Liver (tissue), 9 donors: ENCODE measurements around the gene SHOC2. TPM values are rescaled to one million over a fixed set of nuclear protein-coding genes. Genes with fewer than 3 reads are reported as not detected.

Source experiments
- DNase-seq: peaks from one replicate; pipeline ENCODE4 v3.0.0-alpha.2; 2017; ENCODE audit warnings: low spot score
- H3K27ac ChIP-seq, 2 donors: one replicate each; pipeline ENCODE4 v1.7.0; 2013; ENCODE audit warnings: inconsistent platforms in 2 of 2, low read length in 2 of 2, control low read depth in 1 of 2, low read depth in 1 of 2, mild to moderate bottlenecking in 1 of 2
- H3K27me3 ChIP-seq, 4 donors: one replicate each; pipeline versions ENCODE4 v1.6.1 to v1.7.0; 2013; ENCODE audit warnings: low read length in 3 of 4, inconsistent platforms in 1 of 4, mild to moderate bottlenecking in 1 of 4, moderate library complexity in 1 of 4; ENCODE audit not compliant: control insufficient read depth in 4 of 4, insufficient read depth in 4 of 4
- H3K36me3 ChIP-seq, 4 donors: one replicate each; pipeline versions ENCODE4 v1.6.1 to v1.7.0; 2013; ENCODE audit warnings: low read length in 3 of 4, mild to moderate bottlenecking in 3 of 4, low read depth in 1 of 4, moderate library complexity in 1 of 4; ENCODE audit not compliant: control insufficient read depth in 4 of 4, insufficient read depth in 3 of 4
- H3K4me1 ChIP-seq, 4 donors: one replicate each; pipeline versions ENCODE4 v1.6.1 to v1.7.0; 2013; ENCODE audit warnings: low read length in 3 of 4, mild to moderate bottlenecking in 3 of 4, moderate library complexity in 1 of 4; ENCODE audit not compliant: control insufficient read depth in 4 of 4, insufficient read depth in 4 of 4
- H3K4me3 ChIP-seq, 3 donors: one replicate each; pipeline versions ENCODE4 v1.6.1 to v1.7.0; 2013; ENCODE audit warnings: low read length in 3 of 3, control low read depth in 1 of 3, low read depth in 1 of 3, mild to moderate bottlenecking in 1 of 3
- H3K9ac ChIP-seq, 2 donors: one replicate each; pipeline ENCODE4 v1.7.0; 2013; ENCODE audit warnings: low read length in 2 of 2, mild to moderate bottlenecking in 2 of 2, moderate library complexity in 2 of 2, control low read depth in 1 of 2, low read depth in 1 of 2
- H3K9me3 ChIP-seq, 4 donors: one replicate each; pipeline versions ENCODE4 v1.6.1 to v1.7.0; 2013; ENCODE audit warnings: low read length in 3 of 4; ENCODE audit not compliant: control insufficient read depth in 4 of 4
- EGR1 ChIP-seq, 2 donors: IDR thresholded peaks; 2 replicates each; pipeline ENCODE4 v1.6.1; 2016 to 2018; ENCODE audit warnings: antibody characterized with exemption in 2 of 2, low read depth in 2 of 2
- FOXA1 ChIP-seq: IDR thresholded peaks from 2 replicates; pipeline ENCODE4 v1.6.1; 2016; ENCODE audit warnings: antibody characterized with exemption
- FOXA2 ChIP-seq: IDR thresholded peaks from 2 replicates; pipeline ENCODE4 v1.6.1; 2016; ENCODE audit warnings: antibody characterized with exemption
- GABPA ChIP-seq, 2 donors: IDR thresholded peaks in 1 of 2; conservative IDR thresholded peaks in 1 of 2; 2 replicates each; pipeline ENCODE4 v1.6.1; 2016; ENCODE audit warnings: antibody characterized with exemption in 2 of 2, mild to moderate bottlenecking in 1 of 2, moderate library complexity in 1 of 2
- HNF4A ChIP-seq, 2 donors: conservative IDR thresholded peaks; 2 replicates each; pipeline ENCODE4 v1.6.1; 2016; ENCODE audit warnings: antibody characterized with exemption in 2 of 2, mild to moderate bottlenecking in 2 of 2
- HNF4G ChIP-seq: IDR thresholded peaks from 2 replicates; pipeline ENCODE4 v1.6.1; 2016; ENCODE audit warnings: antibody characterized with exemption
- JUND ChIP-seq, 2 donors: IDR thresholded peaks; 2 replicates each; pipeline ENCODE4 v1.6.1; 2016; ENCODE audit warnings: antibody characterized with exemption in 2 of 2
- NR2F2 ChIP-seq: IDR thresholded peaks from 2 replicates; pipeline ENCODE4 v1.6.1; 2016; ENCODE audit warnings: antibody characterized with exemption
- RAD21 ChIP-seq, 2 donors: IDR thresholded peaks; 2 replicates each; pipeline ENCODE4 v1.6.1; 2016; ENCODE audit warnings: antibody characterized with exemption in 2 of 2, mild to moderate bottlenecking in 2 of 2
- RXRA ChIP-seq, 2 donors: IDR thresholded peaks; 2 replicates each; pipeline ENCODE4 v1.6.1; 2017 to 2018; ENCODE audit warnings: antibody characterized with exemption in 2 of 2, mild to moderate bottlenecking in 1 of 2
- SP1 ChIP-seq: IDR thresholded peaks from 2 replicates; pipeline ENCODE4 v1.6.1; 2018; ENCODE audit warnings: antibody characterized with exemption, mild to moderate bottlenecking
- TAF1 ChIP-seq: conservative IDR thresholded peaks from 2 replicates; pipeline ENCODE4 v1.6.1; 2016; ENCODE audit warnings: antibody characterized with exemption, mild to moderate bottlenecking
- YY1 ChIP-seq: IDR thresholded peaks from 2 replicates; pipeline ENCODE4 v1.6.1; 2016; ENCODE audit warnings: antibody characterized with exemption, mild to moderate bottlenecking
- WGBS: extraction: QIAGEN DNeasy Blood & Tissue Kit; methylation state at CpG from one replicate; pipeline ENCODE4 v1.1.7; 2013; 5-methylcytosine and 5-hydroxymethylcytosine counted together
- polyA plus RNA-seq, 2 donors: library from polyadenylated mRNA; stranded (reverse) in 1 of 2; unstranded in 1 of 2; fragments of 200-250 nt in 1 of 2; fragments of >200 nt in 1 of 2; fragmentation: Nextera tagmentation in 1 of 2; extraction: Ambion mirVana in 1 of 2; gene quantifications; one replicate each; pipeline versions ENCODE4 v1.2.1 to v1.2.3, GENCODE V29; 2013 to 2015
- total RNA-seq, 2 donors: library from RNA; depleted of rRNA; stranded (reverse); fragments of >200 nt; gene quantifications; one replicate each; pipeline ENCODE4 v1.2.3, GENCODE V29; 2014
- TF ChIP-seq, protein P1 (sequence below): IDR thresholded peaks from 2 replicates; pipeline ENCODE4 v1.6.1; 2016; ENCODE audit warnings: antibody characterized with exemption
- TF ChIP-seq, protein P2 (sequence below): IDR thresholded peaks from 2 replicates; pipeline ENCODE4 v1.6.1; 2016; ENCODE audit warnings: antibody characterized with exemption
- TF ChIP-seq, protein P3 (sequence below): IDR thresholded peaks from 2 replicates; pipeline ENCODE4 v1.6.1; 2016; ENCODE audit warnings: antibody characterized with exemption, mild to moderate bottlenecking
- TF ChIP-seq, protein P4 (sequence below): fragments of 150-350 bp; IDR thresholded peaks from 2 replicates; pipeline ENCODE4 v1.5.1; 2017; ENCODE audit warnings: improper control_type of control experiment, low read depth, low read length; ENCODE audit not compliant: missing input control
- donor health status: healthy.
- donor health status: healthy.
- donor health status: healthy.
- donor health status: healthy.
- donor health status: healthy.

SHOC2 gene
- total and polyA plus RNA-seq, 4 donors, result 7.8 to 33.7 (median 17.9) TPM

DNA sequence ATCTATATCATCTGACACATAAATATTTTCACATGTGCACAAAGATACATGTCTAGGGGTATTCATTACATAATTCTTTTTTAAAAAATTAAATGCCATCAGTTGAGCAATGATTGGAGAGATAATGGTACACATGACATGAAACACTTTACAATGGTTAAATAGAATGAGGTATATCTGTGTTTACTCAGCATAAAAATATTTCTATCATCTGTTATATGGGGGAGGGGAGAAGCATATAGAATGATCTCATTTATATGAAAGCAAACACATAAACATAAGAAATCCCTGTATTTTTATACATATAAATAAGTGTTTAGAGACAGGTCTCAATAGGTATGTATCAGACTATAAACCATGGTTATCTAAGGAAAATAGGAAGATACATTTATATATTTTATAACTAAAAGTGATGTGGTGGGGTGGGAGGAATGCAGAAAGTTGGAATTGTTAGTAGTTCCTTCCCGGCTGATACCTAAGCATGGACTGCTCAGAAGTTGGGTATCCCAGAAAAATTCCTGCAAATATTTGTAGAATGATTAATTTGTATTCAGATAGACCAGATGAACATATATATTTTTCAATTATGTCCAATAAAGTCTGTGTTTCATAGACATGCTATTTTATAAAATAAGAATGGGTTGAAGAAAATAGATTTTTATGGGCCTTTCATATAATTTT, 75.1 kb downstream of the SHOC2 start:
- H3K9me3 ChIP-seq, result no peaks in the 10 kb centered on the region
- no peak overlapping the region for H3K27ac ChIP-seq
- no peaks in the 10 kb centered on the region for H3K4me1 ChIP-seq
- DNase-seq, result no peak
- no peak overlapping the region for H3K4me3 ChIP-seq
- H3K27me3 ChIP-seq, result no peaks in the 10 kb centered on the region
- H3K36me3 ChIP-seq, result no peaks in the 10 kb centered on the region
- 99% methylated on average over 1 of the region's 1 CpG for WGBS
- TF ChIP-seq RAD21 (IDR thresholded peaks at IDR 0.05) (no peak), GABPA (IDR thresholded peaks at IDR 0.05 in 1 of 2, conservative IDR thresholded peaks at IDR 0.05 in 1 of 2) (no peak), TAF1 (no peak), FOXA2 (no peak), YY1 (no peak), RXRA (IDR thresholded peaks at IDR 0.05) (no peak), FOXA1 (no peak), SP1 (no peak), JUND (IDR thresholded peaks at IDR 0.05) (no peak), NR2F2 (no peak), HNF4G (no peak), HNF4A (conservative IDR thresholded peaks at IDR 0.05) (no peak)
- TF ChIP-seq, protein P1, sequence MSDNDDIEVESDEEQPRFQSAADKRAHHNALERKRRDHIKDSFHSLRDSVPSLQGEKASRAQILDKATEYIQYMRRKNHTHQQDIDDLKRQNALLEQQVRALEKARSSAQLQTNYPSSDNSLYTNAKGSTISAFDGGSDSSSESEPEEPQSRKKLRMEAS, result no peak
- TF ChIP-seq, protein P2, sequence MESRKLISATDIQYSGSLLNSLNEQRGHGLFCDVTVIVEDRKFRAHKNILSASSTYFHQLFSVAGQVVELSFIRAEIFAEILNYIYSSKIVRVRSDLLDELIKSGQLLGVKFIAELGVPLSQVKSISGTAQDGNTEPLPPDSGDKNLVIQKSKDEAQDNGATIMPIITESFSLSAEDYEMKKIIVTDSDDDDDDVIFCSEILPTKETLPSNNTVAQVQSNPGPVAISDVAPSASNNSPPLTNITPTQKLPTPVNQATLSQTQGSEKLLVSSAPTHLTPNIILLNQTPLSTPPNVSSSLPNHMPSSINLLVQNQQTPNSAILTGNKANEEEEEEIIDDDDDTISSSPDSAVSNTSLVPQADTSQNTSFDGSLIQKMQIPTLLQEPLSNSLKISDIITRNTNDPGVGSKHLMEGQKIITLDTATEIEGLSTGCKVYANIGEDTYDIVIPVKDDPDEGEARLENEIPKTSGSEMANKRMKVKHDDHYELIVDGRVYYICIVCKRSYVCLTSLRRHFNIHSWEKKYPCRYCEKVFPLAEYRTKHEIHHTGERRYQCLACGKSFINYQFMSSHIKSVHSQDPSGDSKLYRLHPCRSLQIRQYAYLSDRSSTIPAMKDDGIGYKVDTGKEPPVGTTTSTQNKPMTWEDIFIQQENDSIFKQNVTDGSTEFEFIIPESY, result no peak
- TF ChIP-seq, protein P3, sequence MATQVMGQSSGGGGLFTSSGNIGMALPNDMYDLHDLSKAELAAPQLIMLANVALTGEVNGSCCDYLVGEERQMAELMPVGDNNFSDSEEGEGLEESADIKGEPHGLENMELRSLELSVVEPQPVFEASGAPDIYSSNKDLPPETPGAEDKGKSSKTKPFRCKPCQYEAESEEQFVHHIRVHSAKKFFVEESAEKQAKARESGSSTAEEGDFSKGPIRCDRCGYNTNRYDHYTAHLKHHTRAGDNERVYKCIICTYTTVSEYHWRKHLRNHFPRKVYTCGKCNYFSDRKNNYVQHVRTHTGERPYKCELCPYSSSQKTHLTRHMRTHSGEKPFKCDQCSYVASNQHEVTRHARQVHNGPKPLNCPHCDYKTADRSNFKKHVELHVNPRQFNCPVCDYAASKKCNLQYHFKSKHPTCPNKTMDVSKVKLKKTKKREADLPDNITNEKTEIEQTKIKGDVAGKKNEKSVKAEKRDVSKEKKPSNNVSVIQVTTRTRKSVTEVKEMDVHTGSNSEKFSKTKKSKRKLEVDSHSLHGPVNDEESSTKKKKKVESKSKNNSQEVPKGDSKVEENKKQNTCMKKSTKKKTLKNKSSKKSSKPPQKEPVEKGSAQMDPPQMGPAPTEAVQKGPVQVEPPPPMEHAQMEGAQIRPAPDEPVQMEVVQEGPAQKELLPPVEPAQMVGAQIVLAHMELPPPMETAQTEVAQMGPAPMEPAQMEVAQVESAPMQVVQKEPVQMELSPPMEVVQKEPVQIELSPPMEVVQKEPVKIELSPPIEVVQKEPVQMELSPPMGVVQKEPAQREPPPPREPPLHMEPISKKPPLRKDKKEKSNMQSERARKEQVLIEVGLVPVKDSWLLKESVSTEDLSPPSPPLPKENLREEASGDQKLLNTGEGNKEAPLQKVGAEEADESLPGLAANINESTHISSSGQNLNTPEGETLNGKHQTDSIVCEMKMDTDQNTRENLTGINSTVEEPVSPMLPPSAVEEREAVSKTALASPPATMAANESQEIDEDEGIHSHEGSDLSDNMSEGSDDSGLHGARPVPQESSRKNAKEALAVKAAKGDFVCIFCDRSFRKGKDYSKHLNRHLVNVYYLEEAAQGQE, result no peak
- no peak overlapping the region for H3K9ac ChIP-seq

DNA sequence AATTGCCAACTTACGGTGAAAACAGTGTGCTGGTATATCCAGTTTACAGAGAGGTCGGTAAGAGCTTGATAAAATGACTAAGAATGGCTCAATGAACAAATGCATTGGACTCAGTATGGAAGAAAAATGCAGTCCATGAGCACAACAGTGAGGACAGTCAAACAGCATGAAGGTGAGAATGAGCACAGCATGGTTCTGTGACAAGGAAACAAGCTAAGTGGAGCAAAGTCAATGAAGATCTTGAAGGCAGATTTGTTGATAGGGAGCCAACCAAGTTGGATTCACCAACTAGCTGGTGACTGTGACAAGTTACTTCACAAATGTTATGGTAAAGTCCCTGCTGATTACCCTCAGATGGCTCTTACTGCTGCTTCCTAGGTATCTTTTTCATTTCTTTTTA, 75.9 kb downstream of the SHOC2 start:
- H3K4me3 ChIP-seq, result no peak overlapping the region
- no peaks in the 10 kb centered on the region for H3K36me3 ChIP-seq
- no peak overlapping the region for H3K27ac ChIP-seq
- no peaks in the 10 kb centered on the region for H3K9me3 ChIP-seq
- no peaks in the 10 kb centered on the region for H3K27me3 ChIP-seq
- H3K4me1 ChIP-seq, result peaks cover 0 to 3% (median 1%) of the 10 kb centered on the region in 4 donors
- WGBS, result 93% methylated on average over 2 of the region's 2 CpGs
- no peak for DNase-seq
- no peak overlapping the region for H3K9ac ChIP-seq
- TF ChIP-seq FOXA1, result no peak
- TF ChIP-seq, protein P4, sequence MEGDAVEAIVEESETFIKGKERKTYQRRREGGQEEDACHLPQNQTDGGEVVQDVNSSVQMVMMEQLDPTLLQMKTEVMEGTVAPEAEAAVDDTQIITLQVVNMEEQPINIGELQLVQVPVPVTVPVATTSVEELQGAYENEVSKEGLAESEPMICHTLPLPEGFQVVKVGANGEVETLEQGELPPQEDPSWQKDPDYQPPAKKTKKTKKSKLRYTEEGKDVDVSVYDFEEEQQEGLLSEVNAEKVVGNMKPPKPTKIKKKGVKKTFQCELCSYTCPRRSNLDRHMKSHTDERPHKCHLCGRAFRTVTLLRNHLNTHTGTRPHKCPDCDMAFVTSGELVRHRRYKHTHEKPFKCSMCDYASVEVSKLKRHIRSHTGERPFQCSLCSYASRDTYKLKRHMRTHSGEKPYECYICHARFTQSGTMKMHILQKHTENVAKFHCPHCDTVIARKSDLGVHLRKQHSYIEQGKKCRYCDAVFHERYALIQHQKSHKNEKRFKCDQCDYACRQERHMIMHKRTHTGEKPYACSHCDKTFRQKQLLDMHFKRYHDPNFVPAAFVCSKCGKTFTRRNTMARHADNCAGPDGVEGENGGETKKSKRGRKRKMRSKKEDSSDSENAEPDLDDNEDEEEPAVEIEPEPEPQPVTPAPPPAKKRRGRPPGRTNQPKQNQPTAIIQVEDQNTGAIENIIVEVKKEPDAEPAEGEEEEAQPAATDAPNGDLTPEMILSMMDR, result no peak
- no peak for TF ChIP-seq SP1
- TF ChIP-seq HNF4A (conservative IDR thresholded peaks at IDR 0.05), result no peak
- no peak for TF ChIP-seq JUND (IDR thresholded peaks at IDR 0.05)
- TF ChIP-seq, protein P2, result no peak
- no peak for TF ChIP-seq RAD21 (IDR thresholded peaks at IDR 0.05)
- TF ChIP-seq, protein P3, result no peak
- TF ChIP-seq YY1, result no peak
- TF ChIP-seq RXRA (IDR thresholded peaks at IDR 0.05), result no peak
- TF ChIP-seq, protein P1, result no peak
- TF ChIP-seq EGR1 (IDR thresholded peaks at IDR 0.05; ENCODE audit: low read depth in 2 of 2), result no peak
- TF ChIP-seq HNF4G, result no peak
- no peak for TF ChIP-seq NR2F2
- no peak for TF ChIP-seq TAF1
